Left kidney (tissue), 2 donors: ENCODE measurements around the gene GPR17. TPM values are rescaled to one million over a fixed set of nuclear protein-coding genes. Genes with fewer than 3 reads are reported as not detected.

Experiments used
- DNase-seq: peaks from one replicate; pipeline ENCODE4 v3.0.0-alpha.2; 2013
- polyA plus RNA-seq: library from polyadenylated mRNA; unstranded; fragments of 120-200 nt; gene quantifications from one replicate; pipeline ENCODE4 v1.2.1, GENCODE V29; 2013; ENCODE audit not compliant: insufficient read length

GPR17 gene
- polyA plus RNA-seq, 1 donor, result 0.85 TPM

DNA sequence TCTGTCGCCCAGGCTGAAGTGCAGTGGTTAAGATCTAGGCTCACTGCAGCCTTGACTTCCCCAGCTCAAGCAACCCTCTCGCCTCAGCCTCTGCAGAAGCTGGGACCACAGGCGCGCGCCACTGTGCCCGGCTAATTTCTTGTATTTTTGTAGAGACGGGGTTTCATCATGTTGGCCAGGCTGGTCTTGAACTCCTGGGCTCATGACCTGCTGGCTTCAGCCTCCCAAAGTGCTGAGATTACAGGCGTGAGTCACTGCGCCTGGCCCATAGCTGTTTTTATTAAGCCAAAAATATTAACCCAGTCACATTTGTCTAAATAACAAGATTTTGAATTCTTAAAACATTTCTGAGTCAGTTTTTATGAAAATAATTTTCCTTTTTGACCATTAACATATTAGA is 49.0 kb downstream of the GPR17 start:
- no peak for DNase-seq

DNA sequence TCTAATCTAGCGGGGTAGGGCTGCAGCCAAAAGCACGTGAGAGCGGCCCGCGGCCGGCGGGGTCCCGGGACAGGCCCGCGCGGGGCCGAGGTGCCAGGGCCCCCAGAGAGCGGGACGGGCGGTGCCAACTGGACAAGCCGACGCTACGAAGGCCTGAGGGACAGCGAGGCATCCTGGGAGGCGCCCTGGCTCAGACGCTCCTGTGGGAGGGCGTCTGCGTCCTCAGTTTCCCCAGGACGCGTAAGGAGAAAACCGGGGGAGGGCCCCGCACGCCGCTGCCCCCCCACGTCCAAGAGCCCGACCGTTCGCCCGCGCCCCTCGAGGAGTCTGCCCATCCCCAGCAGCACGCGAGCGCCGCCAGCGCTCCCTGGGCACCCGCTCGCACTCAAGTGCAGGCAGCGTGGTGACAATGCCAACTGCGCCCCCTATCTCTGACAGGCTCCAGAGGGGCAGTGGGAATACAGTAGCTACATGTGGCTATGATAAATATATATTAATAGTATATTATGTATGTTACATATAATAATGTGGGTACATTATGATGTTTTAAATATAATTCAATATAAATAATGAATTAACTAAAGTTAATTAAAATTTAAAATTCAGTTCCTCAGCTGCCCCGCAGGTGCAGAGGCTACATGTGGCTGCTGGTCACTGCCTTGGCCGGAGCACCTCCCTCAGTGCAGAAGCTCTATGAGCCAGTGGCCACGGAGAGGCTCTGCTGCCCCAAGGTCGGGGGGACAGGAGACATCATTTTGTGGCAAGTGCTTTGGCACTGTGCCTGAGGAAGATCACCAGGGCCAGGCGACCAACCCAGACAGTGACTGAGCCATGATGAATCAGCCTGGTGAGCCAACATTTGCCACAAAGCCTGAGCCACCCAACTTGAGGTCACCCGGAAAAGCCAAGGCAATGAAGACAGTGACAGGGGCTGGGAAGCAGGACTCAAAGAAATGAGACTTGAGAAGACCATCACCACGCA is 49.8 kb downstream of the GPR17 start:
- peak; percentile 71 for DNase-seq

DNA sequence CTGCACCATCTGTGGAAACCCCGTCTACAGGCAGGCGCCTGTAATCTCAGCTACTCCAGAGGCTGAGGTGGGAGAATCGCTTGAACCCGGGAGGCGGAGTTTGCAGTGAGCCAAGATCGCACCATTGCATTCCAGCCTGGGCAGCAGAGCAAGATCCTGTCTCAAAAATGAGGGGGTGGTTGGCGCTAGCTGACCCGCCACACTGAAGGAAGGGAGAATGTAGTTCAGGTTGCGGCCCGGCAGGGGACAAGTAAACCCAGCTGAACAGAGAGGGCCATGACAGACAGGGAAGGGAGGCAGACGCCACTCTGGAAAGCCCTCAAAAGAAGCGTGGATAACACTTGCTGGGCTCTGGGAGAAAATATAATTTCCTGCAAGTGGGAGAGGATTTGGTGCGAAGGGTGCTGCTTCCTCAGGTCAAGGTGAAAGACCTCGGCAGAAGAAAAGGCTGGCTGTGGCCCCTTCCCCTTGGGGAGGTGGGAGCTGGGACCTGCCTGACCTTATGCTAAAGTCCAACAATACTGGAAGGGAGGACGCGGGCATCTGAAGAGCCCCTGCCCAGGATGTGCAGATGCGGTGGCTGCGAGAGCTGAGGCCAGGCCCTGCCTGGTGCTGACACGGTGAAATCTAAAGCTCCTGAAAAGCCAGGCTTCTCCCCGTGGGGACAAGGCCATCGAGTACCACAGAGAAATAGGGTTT is 51.7 kb downstream of the GPR17 start:
- DNase-seq, result no peak

DNA sequence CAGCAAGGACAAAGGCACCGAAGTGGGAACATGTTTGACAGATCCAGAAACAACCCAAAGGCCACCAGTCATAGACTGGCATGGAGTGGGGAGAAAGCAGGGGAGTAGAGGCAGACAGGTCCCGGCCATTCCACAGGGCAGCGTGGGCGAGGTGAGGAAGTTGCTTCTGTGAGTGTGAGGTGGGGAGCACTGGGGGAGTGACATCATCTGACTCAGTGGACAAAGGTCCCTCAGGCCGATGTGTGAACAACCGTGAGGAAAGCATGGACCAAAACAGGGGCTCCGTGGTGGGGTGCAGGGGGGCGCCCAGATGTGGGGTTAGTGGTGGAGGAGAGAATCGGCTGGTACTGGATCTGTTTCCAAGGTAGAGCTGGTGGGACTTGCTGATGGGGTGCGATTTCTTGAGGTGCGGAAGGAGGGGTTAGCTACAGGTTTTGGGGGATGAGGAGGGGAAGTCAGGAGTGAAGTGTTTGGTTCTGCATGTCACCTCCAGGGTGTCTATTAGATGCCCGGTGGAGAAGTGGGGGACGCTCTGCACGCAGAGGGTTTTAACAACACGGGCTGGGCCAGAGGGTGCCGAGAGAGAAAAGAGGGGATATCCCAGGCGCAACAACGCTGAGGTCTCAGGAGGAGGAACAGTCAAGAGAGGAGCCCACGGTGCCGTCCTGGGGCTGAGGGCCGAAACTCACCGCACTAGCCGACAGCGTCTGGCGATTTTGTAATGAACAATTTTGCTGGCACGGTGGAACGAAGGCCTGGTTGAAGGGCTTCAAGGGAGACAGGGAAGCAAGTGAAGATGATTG is 52.8 kb downstream of the GPR17 start:
- DNase-seq, result no peak

DNA sequence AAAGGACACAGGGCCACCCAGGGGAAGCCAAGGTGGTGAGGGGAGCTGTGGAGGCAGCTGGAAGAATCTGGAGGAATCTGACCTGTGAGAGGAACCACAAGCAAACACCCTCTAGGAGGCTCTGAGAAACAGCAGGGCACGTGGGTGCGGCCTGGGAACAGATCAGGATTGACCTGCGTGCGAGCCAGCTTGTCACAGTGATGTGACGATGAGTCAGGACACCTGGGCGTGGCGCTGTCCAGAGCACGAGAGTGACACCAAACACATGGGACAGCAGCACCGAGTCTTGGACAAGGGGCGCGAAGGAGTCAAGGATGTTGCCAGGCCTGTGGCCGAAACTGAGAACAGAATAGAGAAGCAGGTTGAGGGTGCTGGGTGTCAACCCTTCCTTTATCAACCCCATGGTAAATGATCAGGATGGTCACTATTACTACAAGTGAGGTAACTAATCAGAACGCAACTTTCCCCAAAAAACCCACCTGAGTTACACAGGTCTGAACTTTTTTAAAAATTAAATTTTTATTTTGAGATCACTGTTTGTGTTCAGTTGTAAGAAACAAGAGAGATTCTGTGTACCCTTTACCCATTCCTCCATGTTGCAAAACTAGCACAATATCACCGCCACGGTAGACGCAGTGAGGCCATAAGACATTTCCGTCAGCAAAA is 54.7 kb downstream of the GPR17 start:
- no peak for DNase-seq

DNA sequence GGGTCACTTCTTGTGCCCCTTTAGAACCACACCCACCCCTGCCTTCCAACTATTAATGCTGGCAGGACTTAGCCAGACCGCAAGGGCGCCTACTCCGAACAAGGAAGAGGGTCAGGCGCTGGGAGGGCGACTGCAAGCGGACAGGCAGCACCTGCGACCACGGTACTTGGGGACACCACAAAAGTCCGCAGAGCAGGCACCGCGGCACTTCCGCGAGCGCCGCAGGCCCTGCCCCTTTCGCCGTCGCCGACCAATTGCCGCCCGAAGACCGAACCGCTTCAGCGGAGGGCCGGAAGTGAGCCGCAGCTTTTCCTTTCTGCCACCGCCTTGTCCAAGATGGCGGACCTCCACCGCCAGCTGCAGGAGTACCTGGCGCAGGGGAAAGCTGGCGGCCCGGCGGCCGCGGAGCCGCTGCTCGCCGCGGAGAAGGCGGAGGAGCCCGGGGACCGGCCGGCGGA is 55.3 kb downstream of the GPR17 start, which contains the start of gene SFT2D3:
TSS of gene SFT2D3 (plus strand) at position 305 of the 458 bp plus-strand sequence. CDS start at position 337, 32 bp downstream.
- DNase-seq, result peak; percentile 86

DNA sequence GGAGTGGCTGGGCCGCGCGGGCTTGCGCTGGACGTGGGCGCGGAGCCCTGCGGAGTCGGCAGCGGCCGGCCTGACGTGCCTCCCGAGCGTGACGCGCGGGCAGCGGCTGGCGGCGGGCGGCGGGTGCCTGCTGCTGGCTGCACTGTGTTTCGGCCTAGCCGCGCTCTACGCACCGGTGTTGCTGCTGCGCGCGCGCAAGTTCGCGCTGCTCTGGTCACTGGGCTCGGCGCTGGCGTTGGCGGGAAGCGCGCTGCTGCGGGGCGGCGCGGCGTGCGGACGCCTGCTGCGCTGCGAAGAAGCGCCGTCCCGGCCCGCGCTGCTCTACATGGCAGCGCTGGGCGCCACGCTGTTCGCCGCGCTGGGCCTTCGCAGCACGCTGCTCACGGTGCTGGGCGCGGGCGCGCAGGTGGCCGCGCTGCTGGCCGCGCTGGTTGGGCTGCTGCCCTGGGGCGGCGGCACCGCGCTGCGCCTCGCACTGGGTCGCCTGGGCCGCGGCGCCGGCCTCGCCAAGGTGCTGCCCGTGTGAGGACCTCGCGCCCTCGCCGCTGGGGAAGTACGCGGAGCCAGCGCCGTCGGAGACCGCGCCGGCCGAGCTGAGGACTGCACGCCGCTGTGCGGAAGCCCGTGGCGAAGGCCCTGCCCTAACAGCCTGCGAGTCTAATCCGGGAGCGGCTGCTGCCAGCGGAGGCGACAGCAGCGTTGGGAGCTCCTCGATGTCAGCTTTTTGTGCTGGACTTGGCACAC is 55.9 kb downstream of the GPR17 start:
- peak; percentile 58 for DNase-seq

Other genes starting within 250 kb of the GPR17 start
- 3.6 TPM for gene PROC, start 227.7 kb upstream of the GPR17 start, polyA plus RNA-seq
- 86.2 TPM for gene IWS1, start 119.7 kb upstream of the GPR17 start, polyA plus RNA-seq
- 22.8 TPM for gene MYO7B, start 110.5 kb upstream of the GPR17 start, polyA plus RNA-seq
- 15.5 TPM for gene LIMS2, start 29.4 kb downstream of the GPR17 start, polyA plus RNA-seq
- gene SFT2D3, start 55.3 kb downstream of the GPR17 start, polyA plus RNA-seq, result not detected
- 62.3 TPM for gene WDR33, start 165.0 kb downstream of the GPR17 start, polyA plus RNA-seq
- 41.8 TPM for gene POLR2D, start 212.0 kb downstream of the GPR17 start, polyA plus RNA-seq
- 28.9 TPM for gene AMMECR1L, start 239.8 kb downstream of the GPR17 start, polyA plus RNA-seq